Measurements from ENCODE around the gene H2BW2. TPM values are rescaled to one million over a fixed set of nuclear protein-coding genes. Genes with fewer than 3 reads are reported as not detected.

Gene H2BW2
- total RNA-seq (2013) = not detected
- polyA plus RNA-seq (not detected), polyA minus RNA-seq (not detected in 2 replicates), total RNA-seq (0 to 0.23 (median 0) reads per million in 11 experiments)

DNA sequence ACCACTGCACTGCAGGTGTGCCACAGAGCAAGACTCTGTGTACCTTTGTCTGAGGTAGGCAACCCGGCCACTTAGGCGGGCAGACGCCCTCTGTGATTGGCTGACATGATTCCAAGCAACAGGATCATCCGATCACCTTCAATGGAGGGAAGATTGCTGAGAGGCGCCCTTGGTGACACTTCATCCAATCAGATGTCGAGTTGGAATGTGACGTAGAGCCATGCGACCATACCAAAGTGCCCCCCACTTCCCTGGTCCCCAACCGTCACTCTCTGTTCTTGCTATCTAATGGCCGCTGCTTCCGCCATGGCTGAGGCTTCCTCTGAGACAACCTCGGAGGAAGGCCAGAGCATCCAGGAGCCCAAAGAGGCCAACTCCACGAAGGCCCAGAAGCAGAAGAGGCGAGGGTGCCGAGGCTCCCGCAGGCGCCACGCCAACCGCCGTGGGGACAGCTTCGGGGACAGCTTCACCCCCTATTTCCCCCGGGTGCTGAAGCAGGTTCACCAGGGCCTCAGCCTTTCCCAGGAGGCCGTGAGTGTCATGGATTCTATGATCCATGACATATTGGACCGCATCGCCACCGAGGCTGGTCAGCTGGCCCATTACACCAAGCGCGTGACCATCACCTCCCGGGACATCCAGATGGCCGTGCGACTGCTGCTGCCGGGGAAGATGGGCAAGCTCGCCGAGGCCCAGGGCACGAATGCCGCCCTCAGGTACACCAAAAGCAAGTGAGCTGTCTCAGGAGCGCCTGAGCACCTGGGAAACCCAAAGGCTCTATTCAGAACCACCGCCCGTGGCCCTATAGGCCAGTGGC, at the start of gene H2BW2:
H2BW2 (plus strand) TSS at position 268 of the 817 bp plus-strand sequence; CDS start at position 307, 39 bp downstream.
- Histone ChIP-seq H3K4me1 (ENCODE audit: control insufficient read depth in 1 of 2, insufficient read depth in 2 of 2, low read length in 2 of 2) (no peaks in the 10 kb centered on the region), H3K27me3 (ENCODE audit: control insufficient read depth in 2 of 2, insufficient read depth in 2 of 2, low read length in 2 of 2) (no peaks in the 10 kb centered on the region), H3K79me2 (ENCODE audit: insufficient read depth, low read length) (no peaks in the 10 kb centered on the region), H3K36me3 (replicated peaks in 1 of 2; ENCODE audit: control insufficient read depth in 1 of 2, insufficient read depth in 2 of 2, low read length in 2 of 2) (no peaks in the 10 kb centered on the region), H3K9me3 (replicated peaks in 1 of 2; ENCODE audit: control insufficient read depth in 1 of 2, insufficient read depth in 1 of 2, low read length in 2 of 2) (no peaks in the 10 kb centered on the region), H2AFZ (ENCODE audit: insufficient read depth, low read depth, low read length, poor library complexity, severe bottlenecking) (no peak within 1 kb of the TSS), H3K4me2 (replicated peaks; ENCODE audit: extremely low read depth, low read length, poor library complexity, severe bottlenecking) (no peak within 1 kb of the TSS), H3K27ac (ENCODE audit: low read depth in 1 of 2, low read length in 2 of 2) (no peak within 1 kb of the TSS), H3K4me3 (replicated peaks in 1 of 3; ENCODE audit: low read depth in 2 of 3, low read length in 3 of 3) (no peak within 1 kb of the TSS), H3K9ac (ENCODE audit: insufficient read depth, low read length, poor library complexity, severe bottlenecking) (no peak within 1 kb of the TSS), H4K20me1 (ENCODE audit: insufficient read depth, low read length) (no peaks in the 10 kb centered on the region)
- no peak for DNase-seq
- WGBS (ENCODE audit: insufficient coverage) = 98% methylated on average over 20 of the region's 39 CpGs
- H3K9me3 Mint-ChIP-seq = peaks cover 0 to 5% (median 2%) of the 10 kb centered on the region in 7 donors
- no peak within 1 kb of the TSS for H3K27ac Mint-ChIP-seq
- H3K36me3 Mint-ChIP-seq = no peaks in the 10 kb centered on the region
- H3K4me3 Mint-ChIP-seq = no peak within 1 kb of the TSS
- TF ChIP-seq, protein P1, sequence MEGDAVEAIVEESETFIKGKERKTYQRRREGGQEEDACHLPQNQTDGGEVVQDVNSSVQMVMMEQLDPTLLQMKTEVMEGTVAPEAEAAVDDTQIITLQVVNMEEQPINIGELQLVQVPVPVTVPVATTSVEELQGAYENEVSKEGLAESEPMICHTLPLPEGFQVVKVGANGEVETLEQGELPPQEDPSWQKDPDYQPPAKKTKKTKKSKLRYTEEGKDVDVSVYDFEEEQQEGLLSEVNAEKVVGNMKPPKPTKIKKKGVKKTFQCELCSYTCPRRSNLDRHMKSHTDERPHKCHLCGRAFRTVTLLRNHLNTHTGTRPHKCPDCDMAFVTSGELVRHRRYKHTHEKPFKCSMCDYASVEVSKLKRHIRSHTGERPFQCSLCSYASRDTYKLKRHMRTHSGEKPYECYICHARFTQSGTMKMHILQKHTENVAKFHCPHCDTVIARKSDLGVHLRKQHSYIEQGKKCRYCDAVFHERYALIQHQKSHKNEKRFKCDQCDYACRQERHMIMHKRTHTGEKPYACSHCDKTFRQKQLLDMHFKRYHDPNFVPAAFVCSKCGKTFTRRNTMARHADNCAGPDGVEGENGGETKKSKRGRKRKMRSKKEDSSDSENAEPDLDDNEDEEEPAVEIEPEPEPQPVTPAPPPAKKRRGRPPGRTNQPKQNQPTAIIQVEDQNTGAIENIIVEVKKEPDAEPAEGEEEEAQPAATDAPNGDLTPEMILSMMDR (IDR thresholded peaks at IDR 0.05) = no peak
- H3K27me3 Mint-ChIP-seq (ENCODE audit: low read depth in 3 of 3) = peaks cover 2 to 4% (median 2%) of the 10 kb centered on the region in 3 donors
- no peaks in the 10 kb centered on the region for H3K4me1 Mint-ChIP-seq
- intact Hi-C loops (cut with micrococcal nuclease) = no loop called here

DNA sequence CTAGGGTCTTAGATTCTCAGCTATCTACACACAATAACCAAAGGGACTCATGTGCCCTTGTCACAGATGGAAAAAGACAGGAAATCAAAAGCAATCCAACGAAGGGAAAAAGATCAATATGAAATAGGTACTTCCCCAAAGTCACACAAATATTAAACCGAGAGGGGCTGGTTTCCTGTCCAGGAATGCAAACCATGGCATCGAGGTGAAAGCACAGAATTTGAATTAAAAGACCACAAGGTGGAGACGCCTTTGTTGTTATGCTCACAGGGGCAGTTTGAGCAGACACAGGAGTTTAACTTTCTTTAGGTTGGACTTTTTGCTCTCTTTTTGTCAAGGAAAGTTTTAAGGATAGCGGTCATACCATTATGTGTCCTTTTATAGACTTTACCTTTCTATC, 40.5 kb upstream of the H2BW2 start:
- Histone ChIP-seq H3K79me2 (ENCODE audit: insufficient read depth, low read length) (no peaks in the 10 kb centered on the region), H3K27ac (ENCODE audit: low read depth in 1 of 2, low read length in 2 of 2) (no peak overlapping the region), H3K9ac (ENCODE audit: insufficient read depth, low read length, poor library complexity, severe bottlenecking) (no peak overlapping the region), H3K4me3 (replicated peaks in 1 of 3; ENCODE audit: low read depth in 2 of 3, low read length in 3 of 3) (no peak overlapping the region), H3K4me1 (ENCODE audit: control insufficient read depth in 1 of 2, insufficient read depth in 2 of 2, low read length in 2 of 2) (no peaks in the 10 kb centered on the region), H3K4me2 (replicated peaks; ENCODE audit: extremely low read depth, low read length, poor library complexity, severe bottlenecking) (no peak overlapping the region), H2AFZ (ENCODE audit: insufficient read depth, low read depth, low read length, poor library complexity, severe bottlenecking) (no peak overlapping the region), H3K9me3 (replicated peaks in 1 of 2; ENCODE audit: control insufficient read depth in 1 of 2, insufficient read depth in 1 of 2, low read length in 2 of 2) (no peaks in the 10 kb centered on the region), H3K36me3 (replicated peaks in 1 of 2; ENCODE audit: control insufficient read depth in 1 of 2, insufficient read depth in 2 of 2, low read length in 2 of 2) (no peaks in the 10 kb centered on the region), H3K27me3 (ENCODE audit: control insufficient read depth in 2 of 2, insufficient read depth in 2 of 2, low read length in 2 of 2) (no peaks in the 10 kb centered on the region), H4K20me1 (ENCODE audit: insufficient read depth, low read length) (no peaks in the 10 kb centered on the region)
- no CpG with 5 or more reads among the region's 5 CpGs for WGBS (ENCODE audit: insufficient coverage)
- DNase-seq = no peak
- TF ChIP-seq, protein P1 (IDR thresholded peaks at IDR 0.05) = no peak
- Mint-ChIP-seq H3K4me1 (no peaks in the 10 kb centered on the region), H3K27me3 (ENCODE audit: low read depth in 3 of 3) (peaks cover 0 to 2% (median 0%) of the 10 kb centered on the region in 3 donors), H3K4me3 (no peak overlapping the region), H3K9me3 (peaks cover 0 to 2% (median 0%) of the 10 kb centered on the region in 7 donors), H3K27ac (no peak overlapping the region), H3K36me3 (no peaks in the 10 kb centered on the region)
- intact Hi-C loops (cut with micrococcal nuclease) = no loop called here

Data from CD14-positive monocyte (primary cell).